ENCODE data around the gene MARCHF11. TPM values are rescaled to one million over a fixed set of nuclear protein-coding genes. Genes with fewer than 3 reads are reported as not detected.

The MARCHF11 gene
- total RNA-seq, 2 donors from 2014 or later = not detected

- no peak for ATAC-seq (ENCODE audit: insufficient number of reproducible peaks, low FRiP score, low read depth)
- DNase-seq (ENCODE audit: low spot score) = no peak
- no peak overlapping the region for H3K27ac ChIP-seq
- H3K4me3 ChIP-seq = no peak overlapping the region
- H3K36me3 ChIP-seq = no peaks in the 10 kb centered on the region
- TF ChIP-seq CTCF (IDR thresholded peaks at IDR 0.05) = no peak
- peaks cover 3% of the 10 kb centered on the region for H3K9me3 ChIP-seq
- no peaks in the 10 kb centered on the region for H3K27me3 ChIP-seq (replicated peaks; ENCODE audit: insufficient read depth)
- no peaks in the 10 kb centered on the region for H3K4me1 ChIP-seq (ENCODE audit: control insufficient read depth in 1 of 2, low read depth in 2 of 2)
Observed at GRCh38 chr5:16152601-16153568, 26.7 kb downstream of the MARCHF11 start.

DNA sequence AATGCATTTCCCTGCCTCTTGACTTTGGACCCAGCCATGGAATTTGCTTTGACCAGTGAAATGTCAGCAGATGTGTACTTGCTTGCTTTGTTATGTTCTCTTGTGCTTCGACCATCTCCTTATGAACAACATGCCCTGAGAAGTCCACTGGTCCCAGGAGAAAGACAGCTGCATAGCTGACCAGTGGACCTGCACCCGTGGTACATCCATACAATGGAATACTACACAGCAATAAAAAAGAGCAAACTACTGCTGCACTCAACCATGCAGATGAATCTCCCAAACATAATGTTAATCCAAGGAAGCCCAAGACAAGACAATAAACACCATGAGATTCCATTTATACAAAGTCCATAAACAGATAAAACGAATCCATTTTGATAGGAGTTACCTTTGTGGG, 30.0 kb downstream of the MARCHF11 start:
- TF ChIP-seq CTCF (IDR thresholded peaks at IDR 0.05) = no peak
- no peaks in the 10 kb centered on the region for H3K4me1 ChIP-seq (ENCODE audit: control insufficient read depth in 1 of 2, low read depth in 2 of 2)
- no peaks in the 10 kb centered on the region for H3K36me3 ChIP-seq
- no peak for DNase-seq (ENCODE audit: low spot score)
- no peak overlapping the region for H3K4me3 ChIP-seq
- no peak for ATAC-seq (ENCODE audit: insufficient number of reproducible peaks, low FRiP score, low read depth)
- no peak overlapping the region for H3K27ac ChIP-seq
- no peaks in the 10 kb centered on the region for H3K27me3 ChIP-seq (replicated peaks; ENCODE audit: insufficient read depth)
- peaks cover 3% of the 10 kb centered on the region for H3K9me3 ChIP-seq

DNA sequence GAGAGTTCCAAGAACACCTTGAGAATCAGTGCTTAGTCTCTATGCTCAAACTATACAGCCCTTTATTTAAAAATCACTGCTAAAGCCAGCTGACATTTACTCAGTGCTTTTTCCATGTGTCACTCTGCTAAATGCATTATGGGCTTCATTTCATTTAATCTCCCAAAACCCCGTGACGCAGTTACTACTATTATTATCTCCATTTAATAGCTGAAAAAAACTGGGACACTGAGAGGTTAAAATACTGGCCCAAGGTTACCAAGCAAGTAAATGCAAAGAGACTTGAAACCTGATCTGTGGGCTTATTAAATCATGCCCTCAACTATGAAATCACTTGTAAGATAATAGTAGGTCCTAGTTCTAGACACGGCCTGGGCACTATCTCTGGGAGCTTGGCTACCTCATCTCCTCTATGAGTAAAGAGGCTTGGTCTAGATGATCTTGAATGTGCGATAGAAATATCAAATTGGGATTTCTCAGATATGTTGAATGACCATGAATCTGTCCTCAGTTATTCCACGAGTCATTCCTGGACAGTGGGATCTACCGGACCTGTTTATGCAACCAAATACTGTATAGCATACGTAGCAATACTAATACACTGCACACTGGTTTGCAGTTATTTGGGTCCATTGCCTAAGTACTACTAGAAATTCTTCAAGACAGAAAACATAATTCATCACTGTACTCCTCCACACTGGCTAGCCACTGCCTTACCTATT, 32.3 kb downstream of the MARCHF11 start:
- no peak for DNase-seq (ENCODE audit: low spot score)
- peaks cover 3% of the 10 kb centered on the region for H3K9me3 ChIP-seq
- no peak overlapping the region for H3K27ac ChIP-seq
- no peaks in the 10 kb centered on the region for H3K4me1 ChIP-seq (ENCODE audit: control insufficient read depth in 1 of 2, low read depth in 2 of 2)
- H3K27me3 ChIP-seq (replicated peaks; ENCODE audit: insufficient read depth) = no peaks in the 10 kb centered on the region
- no peak for TF ChIP-seq CTCF (IDR thresholded peaks at IDR 0.05)
- ATAC-seq (ENCODE audit: insufficient number of reproducible peaks, low FRiP score, low read depth) = no peak
- H3K4me3 ChIP-seq = no peak overlapping the region
- no peaks in the 10 kb centered on the region for H3K36me3 ChIP-seq

GRCh38 chr5:16144416-16144815, 35.2 kb downstream of the MARCHF11 start:
- Histone ChIP-seq H3K9me3 (peaks cover under 1% of the 10 kb centered on the region), H3K4me3 (no peak overlapping the region), H3K27me3 (replicated peaks; ENCODE audit: insufficient read depth) (no peaks in the 10 kb centered on the region), H3K4me1 (ENCODE audit: control insufficient read depth in 1 of 2, low read depth in 2 of 2) (no peaks in the 10 kb centered on the region), H3K36me3 (no peaks in the 10 kb centered on the region), H3K27ac (no peak overlapping the region)
- TF ChIP-seq CTCF (IDR thresholded peaks at IDR 0.05) = no peak
- no peak for DNase-seq (ENCODE audit: low spot score)
- ATAC-seq (ENCODE audit: insufficient number of reproducible peaks, low FRiP score, low read depth) = no peak

DNA sequence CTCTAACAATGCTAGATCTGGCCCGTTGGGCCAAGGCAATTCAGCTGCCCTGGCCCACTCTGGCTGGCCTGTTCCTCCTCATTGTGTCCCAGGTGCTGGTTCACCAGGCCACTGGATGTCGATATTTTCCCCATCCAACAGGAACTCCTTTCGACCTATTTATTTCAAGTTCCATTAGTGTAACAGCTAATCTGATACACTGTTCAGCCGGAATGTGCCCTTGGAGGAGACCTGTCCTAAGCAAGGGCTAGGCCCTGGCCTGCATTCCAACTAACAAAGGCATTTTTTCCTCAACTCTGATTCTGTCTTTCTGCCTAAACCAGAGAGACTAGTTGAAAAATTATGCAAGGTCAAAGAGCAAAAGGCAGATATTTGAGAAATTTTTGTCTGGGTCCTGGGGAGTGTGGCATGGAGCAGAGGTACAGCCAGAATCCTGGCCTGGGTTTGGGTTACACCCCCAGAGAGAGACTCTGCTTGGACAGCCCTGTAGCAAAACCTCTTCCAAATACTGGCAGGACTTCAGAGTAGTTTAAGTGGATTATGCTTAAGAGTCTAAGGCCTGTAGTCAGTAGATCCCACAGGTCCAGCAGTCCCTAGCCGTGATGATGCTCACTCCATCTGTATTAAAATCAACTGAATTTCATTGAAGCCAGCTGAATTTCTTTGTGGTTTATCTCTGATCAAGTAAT, 36.1 kb downstream of the MARCHF11 start:
- H3K4me1 ChIP-seq (ENCODE audit: control insufficient read depth in 1 of 2, low read depth in 2 of 2) = no peaks in the 10 kb centered on the region
- ATAC-seq (ENCODE audit: insufficient number of reproducible peaks, low FRiP score, low read depth) (no peak), DNase-seq (ENCODE audit: low spot score) (no peak)
- no peak overlapping the region for H3K27ac ChIP-seq
- H3K4me3 ChIP-seq = no peak overlapping the region
- no peaks in the 10 kb centered on the region for H3K36me3 ChIP-seq
- no peaks in the 10 kb centered on the region for H3K9me3 ChIP-seq
- TF ChIP-seq CTCF (IDR thresholded peaks at IDR 0.05) = no peak
- H3K27me3 ChIP-seq (replicated peaks; ENCODE audit: insufficient read depth) = no peaks in the 10 kb centered on the region
